Trophoblast cell (in vitro differentiated cells and primary cell): ENCODE measurements around the gene RBM20.
"Not testable (repeated sequence)": the region's sequence is repeated elsewhere in the genome, so short reads cannot be mapped to it uniquely, and the experiment has no call there.

Source experiments
- DNase-seq, 2 donors: peaks; one replicate each; pipeline ENCODE4 v3.0.0-alpha.2; 2016
- H2AFZ ChIP-seq: 2 replicates; pipeline ENCODE4 v1.6.1; 2013; ENCODE audit warnings: low read length, moderate library complexity, mild to moderate bottlenecking; ENCODE audit not compliant: insufficient read depth, poor library complexity
- H2AK5ac ChIP-seq: 2 replicates; pipeline ENCODE4 v1.6.1; 2013; ENCODE audit warnings: mild to moderate bottlenecking, low read length
- H2BK120ac ChIP-seq: 2 replicates; pipeline ENCODE4 v1.6.1; 2013; ENCODE audit warnings: low read length, mild to moderate bottlenecking, moderate library complexity; ENCODE audit not compliant: insufficient read depth, poor library complexity
- H2BK12ac ChIP-seq: 2 replicates; pipeline ENCODE4 v1.6.1; 2013; ENCODE audit warnings: mild to moderate bottlenecking, low read length, moderate library complexity
- H2BK5ac ChIP-seq: 2 replicates; pipeline ENCODE4 v1.6.1; 2013; ENCODE audit warnings: low read length, low read depth, moderate library complexity, mild to moderate bottlenecking; ENCODE audit not compliant: poor library complexity
- H3K14ac ChIP-seq: 2 replicates; pipeline ENCODE4 v1.6.1; 2013; ENCODE audit warnings: mild to moderate bottlenecking, low read length
- H3K18ac ChIP-seq: 2 replicates; pipeline ENCODE4 v1.6.1; 2013; ENCODE audit warnings: mild to moderate bottlenecking, low read length
- H3K23ac ChIP-seq: 2 replicates; pipeline ENCODE4 v1.6.1; 2013; ENCODE audit warnings: low read length
- H3K27ac ChIP-seq: 2 replicates; pipeline ENCODE4 v1.5.1; 2013; ENCODE audit warnings: low read depth, mild to moderate bottlenecking, inconsistent platforms, low read length, moderate library complexity
- H3K27me3 ChIP-seq: 2 replicates; pipeline ENCODE4 v1.6.1; 2013; ENCODE audit warnings: inconsistent platforms, mild to moderate bottlenecking, low read length, moderate library complexity; ENCODE audit not compliant: insufficient read depth
- H3K36me3 ChIP-seq, 2 experiments: 1 replicate in 1 of 2; 2 replicates in 1 of 2; pipeline ENCODE4 v1.6.1; 2013; ENCODE audit warnings: low read length in 2 of 2, mild to moderate bottlenecking in 2 of 2, moderate library complexity in 1 of 2; ENCODE audit not compliant: insufficient read depth in 2 of 2, control insufficient read depth in 1 of 2
- H3K4ac ChIP-seq: 2 replicates; pipeline ENCODE4 v1.6.1; 2013; ENCODE audit warnings: low read depth, mild to moderate bottlenecking, low read length, moderate library complexity
- H3K4me1 ChIP-seq, 2 experiments: 1 replicate in 1 of 2; 2 replicates in 1 of 2; pipeline ENCODE4 v1.6.1; 2013; ENCODE audit warnings: low read length in 2 of 2, mild to moderate bottlenecking in 2 of 2, moderate library complexity in 1 of 2; ENCODE audit not compliant: insufficient read depth in 2 of 2, control insufficient read depth in 1 of 2
- H3K4me2 ChIP-seq: 2 replicates; pipeline ENCODE4 v1.6.1; 2013; ENCODE audit warnings: inconsistent platforms, mild to moderate bottlenecking, low read length, moderate library complexity
- H3K4me3 ChIP-seq: 2 replicates; pipeline ENCODE4 v1.5.1; 2013; ENCODE audit warnings: mild to moderate bottlenecking, low read depth, low read length, inconsistent platforms
- H3K79me1 ChIP-seq: one replicate; pipeline ENCODE4 v1.6.1; 2013; ENCODE audit warnings: low read length
- H3K79me2 ChIP-seq: 2 replicates; pipeline ENCODE4 v1.6.1; 2013; ENCODE audit warnings: low read length, mild to moderate bottlenecking; ENCODE audit not compliant: control insufficient read depth, insufficient read depth, poor library complexity
- H3K9ac ChIP-seq: 2 replicates; pipeline ENCODE4 v1.6.1; 2013; ENCODE audit warnings: mild to moderate bottlenecking, low read length
- H3K9me3 ChIP-seq: 2 replicates; pipeline ENCODE4 v1.6.1; 2013; ENCODE audit warnings: low read depth, mild to moderate bottlenecking, control low read depth, inconsistent platforms, low read length; ENCODE audit not compliant: insufficient read depth
- H4K12ac ChIP-seq: 2 replicates; pipeline ENCODE4 v1.6.1; 2013; ENCODE audit warnings: low read depth, mild to moderate bottlenecking, low read length, moderate library complexity
- H4K8ac ChIP-seq: 2 replicates; pipeline ENCODE4 v1.6.1; 2013; ENCODE audit warnings: low read depth, mild to moderate bottlenecking, low read length, moderate library complexity
- H4K91ac ChIP-seq: one replicate; pipeline ENCODE4 v1.6.1; 2013; ENCODE audit warnings: low read depth, mild to moderate bottlenecking, low read length, moderate library complexity
- WGBS: extraction: QIAGEN DNeasy Blood & Tissue Kit; methylation state at CpG from one replicate; pipeline ENCODE4 v1.1.7; 2013; ENCODE audit warnings: missing lambda C conversion rate; ENCODE audit not compliant: insufficient read length, insufficient coverage; ENCODE audit errors: extremely low coverage; 5-methylcytosine and 5-hydroxymethylcytosine counted together

RBM20 gene

GRCh38 chr10:110608087-110608486, 36.0 kb upstream of the RBM20 start:
- H2AK5ac ChIP-seq, result no peak overlapping the region
- WGBS, result no CpG with 5 or more reads among the region's 6 CpGs
- no peak overlapping the region for H2BK12ac ChIP-seq

GRCh38 chr10:110609605-110610004, 34.5 kb upstream of the RBM20 start:
- DNase-seq, result no peak
- Histone ChIP-seq H2AK5ac (no peak overlapping the region), H3K36me3 (no peaks in the 10 kb centered on the region), H3K4me3 (no peak overlapping the region), H3K4me2 (no peak overlapping the region), H2BK120ac (no peak overlapping the region), H3K18ac (no peak overlapping the region), H3K23ac (peak overlapping the region; percentile 47), H3K9ac (no peak overlapping the region), H3K4ac (no peak overlapping the region), H2BK5ac (no peak overlapping the region), H4K8ac (no peak overlapping the region), H3K27me3 (no peaks in the 10 kb centered on the region), H4K91ac (no peak overlapping the region), H3K14ac (no peak overlapping the region), H3K9me3 (no peaks in the 10 kb centered on the region), H2BK12ac (no peak overlapping the region), H3K79me1 (no peaks in the 10 kb centered on the region), H4K12ac (no peak overlapping the region), H3K27ac (no peak overlapping the region), H3K79me2 (no peaks in the 10 kb centered on the region), H2AFZ (no peak overlapping the region), H3K4me1 (peaks cover 0 to 1% of the 10 kb centered on the region in 2 experiments)
- no CpG with 5 or more reads among the region's 2 CpGs for WGBS

More at GRCh38 chr10:110608087-110608486, 36.0 kb upstream of the RBM20 start:
- Histone ChIP-seq H3K4ac (no peak overlapping the region), H3K14ac (no peak overlapping the region), H3K4me1 (peaks cover 0 to 1% of the 10 kb centered on the region in 2 experiments), H3K9me3 (no peaks in the 10 kb centered on the region), H2AFZ (no peak overlapping the region), H4K91ac (no peak overlapping the region), H3K36me3 (peaks cover 3 to 4% of the 10 kb centered on the region in 2 experiments), H3K4me2 (no peak overlapping the region), H3K9ac (no peak overlapping the region), H3K23ac (no peak overlapping the region), H3K4me3 (no peak overlapping the region), H2BK120ac (no peak overlapping the region), H3K79me2 (no peaks in the 10 kb centered on the region), H4K12ac (no peak overlapping the region), H4K8ac (no peak overlapping the region), H3K27ac (no peak overlapping the region), H3K18ac (no peak overlapping the region), H2BK5ac (no peak overlapping the region), H3K79me1 (no peaks in the 10 kb centered on the region), H3K27me3 (no peaks in the 10 kb centered on the region)
- no peak for DNase-seq

- H4K91ac ChIP-seq, result no peak overlapping the region
Observed at GRCh38 chr10:110610308-110610774, 33.8 kb upstream of the RBM20 start.

GRCh38 chr10:110610781-110611180, 33.4 kb upstream of the RBM20 start:
- not testable (repeated sequence) for H3K9me3 ChIP-seq, H3K4ac ChIP-seq, H3K9ac ChIP-seq, H3K79me1 ChIP-seq, H2BK120ac ChIP-seq, H3K18ac ChIP-seq, H4K8ac ChIP-seq, H3K4me1 ChIP-seq, H3K14ac ChIP-seq, H3K36me3 ChIP-seq, H2BK12ac ChIP-seq, H3K27me3 ChIP-seq, H2AK5ac ChIP-seq, H3K79me2 ChIP-seq, DNase-seq, H3K4me3 ChIP-seq, H3K27ac ChIP-seq, H3K23ac ChIP-seq, H2AFZ ChIP-seq, H2BK5ac ChIP-seq, H3K4me2 ChIP-seq, H4K91ac ChIP-seq, H4K12ac ChIP-seq
- WGBS, result no CpG with 5 or more reads among the region's 3 CpGs

More at GRCh38 chr10:110610308-110610774, 33.8 kb upstream of the RBM20 start:
- Histone ChIP-seq H3K4me3 (no peak overlapping the region), H2AK5ac (no peak overlapping the region), H3K14ac (no peak overlapping the region), H3K4me1 (peaks cover 0 to 1% of the 10 kb centered on the region in 2 experiments), H2BK12ac (no peak overlapping the region), H4K8ac (no peak overlapping the region), H4K12ac (no peak overlapping the region), H3K79me1 (no peaks in the 10 kb centered on the region), H3K23ac (no peak overlapping the region), H3K27me3 (no peaks in the 10 kb centered on the region), H2AFZ (no peak overlapping the region), H2BK120ac (no peak overlapping the region), H3K4ac (no peak overlapping the region), H3K9me3 (no peaks in the 10 kb centered on the region), H3K9ac (no peak overlapping the region), H3K18ac (no peak overlapping the region), H3K27ac (no peak overlapping the region), H3K36me3 (no peaks in the 10 kb centered on the region), H3K4me2 (no peak overlapping the region), H3K79me2 (no peaks in the 10 kb centered on the region), H2BK5ac (no peak overlapping the region)
- DNase-seq, result peak; percentile 80 to 96
- no CpG with 5 or more reads among the region's 3 CpGs for WGBS
